Thyroid gland (tissue), 4 donors: ENCODE measurements around the gene NFKBIA. TPM values are rescaled to one million over a fixed set of nuclear protein-coding genes. Genes with fewer than 3 reads are reported as not detected.

ENCODE experiments used
- DNase-seq, 2 donors: peaks; one replicate each; pipeline ENCODE4 v3.0.0-alpha.2; 2019
- H3K27ac ChIP-seq, 3 donors: fragments of 200-600 bp; sonication (generic); 1 replicate in 2 of 3; 2 replicates in 1 of 3; pipeline ENCODE4 v1.5.1; 2016 to 2019; ENCODE audit warnings: mild to moderate bottlenecking in 1 of 3, moderate library complexity in 1 of 3
- H3K27me3 ChIP-seq: fragments of 200-600 bp; sonication (generic); one replicate; pipeline ENCODE4 v1.5.1; 2019
- H3K36me3 ChIP-seq, 2 donors: fragments of 200-600 bp; sonication (generic); one replicate each; pipeline ENCODE4 v1.5.1; 2016 to 2019
- H3K4me1 ChIP-seq, 2 donors: fragments of 200-600 bp; sonication (generic); one replicate each; pipeline ENCODE4 v1.5.1; 2017 to 2019
- H3K4me3 ChIP-seq, 3 donors: fragments of 200-600 bp; sonication (generic); replicated peaks in 1 of 3; 1 replicate in 2 of 3; 2 replicates in 1 of 3; pipeline ENCODE4 v1.5.1; 2016; ENCODE audit warnings: mild to moderate bottlenecking in 1 of 3
- H3K9me3 ChIP-seq: fragments of 200-600 bp; sonication (generic); one replicate; pipeline ENCODE4 v1.5.1; 2017
- CTCF ChIP-seq, 6 experiments: fragments of 200-600 bp in 3 of 6; fragments of 450-650 bp in 3 of 6; sonication (generic) in 3 of 6; IDR thresholded peaks; one replicate each; pipeline ENCODE4 v1.5.1; 2016 to 2019; ENCODE audit warnings: antibody characterized with exemption in 6 of 6, mild to moderate bottlenecking in 2 of 6, inconsistent platforms in 1 of 6, moderate library complexity in 1 of 6
- POLR2A ChIP-seq, 2 donors: fragments of 450-650 bp; IDR thresholded peaks; one replicate each; pipeline ENCODE4 v1.6.1; 2017; ENCODE audit warnings: antibody characterized with exemption in 2 of 2, mild to moderate bottlenecking in 2 of 2, moderate library complexity in 1 of 2
- WGBS, 2 donors: methylation state at CpG; one replicate each; pipeline ENCODE4 v1.1.5; 2017; 5-methylcytosine and 5-hydroxymethylcytosine counted together
- intact Hi-C: fragments of 100-400 bp; cut with DNase I; formaldehyde crosslinking; loops from one replicate; pipeline ENCODE4 v1.15.1; 2023
- total RNA-seq, 4 donors: library from RNA; depleted of rRNA; stranded (reverse); fragments of >200 nt; gene quantifications; one replicate each; pipeline ENCODE4 v1.2.3, GENCODE V29; 2016

Gene NFKBIA
- total RNA-seq, 4 donors from 2014 or later: 200 to 434 (median 356) TPM

- no peak for DNase-seq
- Histone ChIP-seq H3K4me1 (no peaks in the 10 kb centered on the region), H3K9me3 (no peaks in the 10 kb centered on the region), H3K27me3 (no peaks in the 10 kb centered on the region), H3K27ac (no peak overlapping the region), H3K36me3 (no peaks in the 10 kb centered on the region), H3K4me3 (no peak overlapping the region)
- TF ChIP-seq POLR2A (IDR thresholded peaks at IDR 0.05): no peak
- no peak for TF ChIP-seq CTCF (IDR thresholded peaks at IDR 0.05)
- intact Hi-C loops: loop anchor here (10.0 kb wide), 1 partner anchor 543 kb away; the partner anchor contains the start of gene BAZ1A
- WGBS, 2 donors: 78 to 84% methylated on average over 2 of the region's 2 CpGs
These were observed 13.5 kb upstream of the NFKBIA start for GRCh38 chr14:35418093-35418492.

GRCh38 chr14:35416108-35416750, 11.7 kb upstream of the NFKBIA start:
- DNase-seq: no peak
- no peak overlapping the region for H3K27ac ChIP-seq
- intact Hi-C loops: loop anchor here (10.0 kb wide), 1 partner anchor 541 kb away; the partner anchor contains the start of gene BAZ1A
- TF ChIP-seq POLR2A (IDR thresholded peaks at IDR 0.05) (no peak), CTCF (IDR thresholded peaks at IDR 0.05) (no peak)
- no peaks in the 10 kb centered on the region for H3K4me1 ChIP-seq
- H3K9me3 ChIP-seq: no peaks in the 10 kb centered on the region
- 45 to 64% methylated on average over 5 of the region's 5 CpGs for WGBS, 2 donors
- H3K4me3 ChIP-seq: no peak overlapping the region
- no peaks in the 10 kb centered on the region for H3K27me3 ChIP-seq
- H3K36me3 ChIP-seq: no peaks in the 10 kb centered on the region

GRCh38 chr14:35414365-35414764, 9.8 kb upstream of the NFKBIA start:
- H3K27ac ChIP-seq: no peak overlapping the region
- TF ChIP-seq CTCF (IDR thresholded peaks at IDR 0.05) (no peak), POLR2A (IDR thresholded peaks at IDR 0.05) (no peak)

GRCh38 chr14:35412272-35413056, 7.9 kb upstream of the NFKBIA start:
- 65 to 69% methylated on average over 12 of the region's 12 CpGs for WGBS, 2 donors
- H3K9me3 ChIP-seq: no peaks in the 10 kb centered on the region
- no peaks in the 10 kb centered on the region for H3K36me3 ChIP-seq
- TF ChIP-seq POLR2A (IDR thresholded peaks at IDR 0.05) (no peak), CTCF (IDR thresholded peaks at IDR 0.05) (no peak)
- DNase-seq: peak in 1 of 2 donors; percentile 64
- H3K4me1 ChIP-seq: no peaks in the 10 kb centered on the region
- no peaks in the 10 kb centered on the region for H3K27me3 ChIP-seq
- no peak overlapping the region for H3K4me3 ChIP-seq
- intact Hi-C loops: loop anchor here (5.0 to 10.0 kb wide), 2 partner anchors 200 to 538 kb away; partner anchors contain the start of gene BAZ1A
- H3K27ac ChIP-seq: no peak overlapping the region

More at GRCh38 chr14:35414365-35414764, 9.8 kb upstream of the NFKBIA start:
- Histone ChIP-seq H3K4me3 (no peak overlapping the region), H3K9me3 (no peaks in the 10 kb centered on the region), H3K36me3 (no peaks in the 10 kb centered on the region), H3K27me3 (no peaks in the 10 kb centered on the region), H3K4me1 (no peaks in the 10 kb centered on the region)
- DNase-seq: no peak
- intact Hi-C loops: loop anchor here (2.0 to 10.0 kb wide), 3 partner anchors 202 to 540 kb away; partner anchors contain the start of gene BAZ1A
- 39 to 41% methylated on average over 4 of the region's 4 CpGs for WGBS, 2 donors
